Bronchus fibroblast of lung (primary cell): ENCODE measurements around the gene KRTAP9-4. TPM values are rescaled to one million over a fixed set of nuclear protein-coding genes. Genes with fewer than 3 reads are reported as not detected.

Experiments
- total RNA-seq: library from RNA; depleted of rRNA; stranded (reverse); fragments of >200 nt; gene quantifications from 2 replicates; pipeline ENCODE4 v1.2.3, GENCODE V29; 2015

Gene KRTAP9-4, protein sequence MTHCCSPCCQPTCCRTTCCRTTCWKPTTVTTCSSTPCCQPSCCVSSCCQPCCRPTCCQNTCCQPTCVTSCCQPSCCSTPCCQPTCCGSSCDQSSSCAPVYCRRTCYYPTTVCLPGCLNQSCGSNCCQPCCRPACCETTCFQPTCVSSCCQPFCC
- total RNA-seq = not detected in 2 replicates

GRCh38 chr17:41249637-41250240 lies at the start of gene KRTAP9-4:
Gene KRTAP9-4 (plus strand): TSS chr17:41249687. CDS start chr17:41249721, 34 bp downstream.

GRCh38 chr17:41226598-41227095 lies 22.8 kb upstream of the KRTAP9-4 start, which contains the start of gene KRTAP9-2:
Gene KRTAP9-2 (plus strand): TSS chr17:41226648. CDS start chr17:41226655, 7 bp downstream.

GRCh38 chr17:41232399-41233105 lies 16.9 kb upstream of the KRTAP9-4 start, which contains the start of gene KRTAP9-3:
Gene KRTAP9-3 (plus strand): TSS chr17:41232449. CDS start chr17:41232502, 53 bp downstream.

GRCh38 chr17:41237949-41238437 lies 11.5 kb upstream of the KRTAP9-4 start, which contains the start of gene KRTAP9-8:
Gene KRTAP9-8 (plus strand): TSS chr17:41237999. CDS start chr17:41238052, 53 bp downstream.

DNA sequence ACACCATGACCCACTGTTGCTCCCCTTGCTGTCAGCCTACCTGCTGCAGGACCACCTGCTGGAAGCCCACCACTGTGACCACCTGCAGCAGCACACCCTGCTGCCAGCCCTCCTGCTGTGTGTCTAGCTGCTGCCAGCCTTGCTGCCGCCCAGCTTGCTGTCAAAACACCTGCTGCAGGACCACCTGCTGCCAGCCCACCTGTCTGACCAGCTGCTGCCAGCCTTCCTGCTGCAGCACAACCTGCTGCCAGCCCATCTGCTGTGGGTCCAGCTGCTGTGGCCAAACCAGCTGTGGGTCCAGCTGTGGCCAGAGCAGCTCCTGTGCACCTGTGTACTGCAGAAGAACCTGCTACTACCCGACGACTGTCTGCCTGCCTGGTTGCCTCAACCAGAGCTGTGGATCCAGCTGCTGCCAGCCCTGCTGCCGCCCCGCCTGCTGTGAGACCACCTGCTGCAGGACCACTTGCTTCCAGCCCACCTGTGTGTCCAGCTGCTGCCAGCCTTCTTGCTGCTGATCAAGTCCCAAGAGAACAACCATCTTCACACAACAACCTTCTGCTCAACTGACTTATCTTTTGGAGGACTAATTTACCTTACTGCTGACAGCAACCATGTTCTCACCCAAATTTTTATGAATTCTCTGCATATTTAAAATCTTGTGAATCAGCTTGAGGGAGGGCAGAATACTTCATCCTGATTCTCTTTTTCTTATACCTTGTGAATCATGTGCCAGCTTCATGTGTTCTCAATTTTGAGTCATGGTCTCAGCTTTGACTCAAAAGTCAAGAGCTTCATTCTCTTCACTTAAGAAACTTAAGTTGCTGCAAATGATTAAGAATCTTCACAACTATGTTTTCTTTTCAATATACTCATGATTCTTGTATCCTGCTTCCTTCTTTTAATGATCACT lies 6.1 kb downstream of the KRTAP9-4 start, which contains the start of gene KRTAP9-9:
KRTAP9-9 (plus strand) TSS at position 4 of the 910 bp plus-strand sequence.

GRCh38 chr17:41265078-41265477 lies 15.6 kb downstream of the KRTAP9-4 start, which contains the start of gene KRTAP9-6:
Gene KRTAP9-6 (plus strand): TSS chr17:41265378. CDS start chr17:41265378, 0 bp downstream.

DNA sequence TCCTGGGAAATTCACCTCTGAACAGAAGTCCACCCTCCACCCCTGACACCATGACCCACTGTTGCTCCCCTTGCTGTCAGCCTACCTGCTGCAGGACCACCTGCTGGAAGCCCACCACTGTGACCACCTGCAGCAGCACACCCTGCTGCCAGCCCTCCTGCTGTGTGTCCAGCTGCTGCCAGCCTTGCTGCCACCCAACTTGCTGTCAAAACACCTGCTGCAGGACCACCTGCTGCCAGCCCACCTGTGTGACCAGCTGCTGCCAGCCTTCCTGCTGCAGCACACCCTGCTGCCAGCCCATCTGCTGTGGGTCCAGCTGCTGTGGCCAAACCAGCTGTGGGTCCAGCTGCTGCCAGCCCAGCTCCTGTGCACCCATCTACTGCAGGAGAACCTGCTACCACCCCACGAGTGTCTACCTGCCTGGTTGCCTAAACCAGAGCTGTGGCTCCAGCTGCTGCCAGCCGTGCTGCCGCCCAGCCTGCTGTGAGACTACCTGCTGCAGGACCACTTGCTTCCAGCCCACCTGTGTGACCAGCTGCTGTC lies 26.2 kb downstream of the KRTAP9-4 start, which contains the start of gene KRTAP9-7:
KRTAP9-7 (plus strand) TSS at position 51 of the 543 bp plus-strand sequence; CDS start at position 51, 0 bp downstream.

Other genes starting within 250 kb of the KRTAP9-4 start
- not detected in 2 replicates for gene KRTAP3-2, start 249.8 kb upstream of the KRTAP9-4 start, total RNA-seq
- gene KRTAP3-1, start 240.6 kb upstream of the KRTAP9-4 start, total RNA-seq = not detected in 2 replicates
- gene KRTAP1-5, start 222.5 kb upstream of the KRTAP9-4 start, total RNA-seq = 0.50 and 0.59 TPM in 2 replicates
- gene KRTAP1-4, start 219.5 kb upstream of the KRTAP9-4 start, total RNA-seq = not detected in 2 replicates
- not detected in 2 replicates for gene KRTAP1-3, start 214.8 kb upstream of the KRTAP9-4 start, total RNA-seq
- gene KRTAP1-1, start 208.2 kb upstream of the KRTAP9-4 start, total RNA-seq = not detected in 2 replicates
- gene KRTAP2-1, start 202.4 kb upstream of the KRTAP9-4 start, total RNA-seq = not detected in 2 replicates
- gene KRTAP2-2, start 194.5 kb upstream of the KRTAP9-4 start, total RNA-seq = not detected in 2 replicates
- gene KRTAP2-3, start 189.6 kb upstream of the KRTAP9-4 start, total RNA-seq = not detected in 2 replicates
- gene KRTAP2-4, start 183.8 kb upstream of the KRTAP9-4 start, total RNA-seq = not detected in 2 replicates
- gene KRTAP4-7, start 165.5 kb upstream of the KRTAP9-4 start, total RNA-seq = not detected in 2 replicates
- not detected in 2 replicates for gene KRTAP4-8, start 151.5 kb upstream of the KRTAP9-4 start, total RNA-seq
- not detected in 2 replicates for gene KRTAP4-16, start 147.5 kb upstream of the KRTAP9-4 start, total RNA-seq
- gene KRTAP4-9, start 144.3 kb upstream of the KRTAP9-4 start, total RNA-seq = not detected in 2 replicates
- not detected in 2 replicates for gene KRTAP4-11, start 131.3 kb upstream of the KRTAP9-4 start, total RNA-seq
- not detected in 2 replicates for gene KRTAP4-12, start 125.5 kb upstream of the KRTAP9-4 start, total RNA-seq
- gene KRTAP4-6, start 109.1 kb upstream of the KRTAP9-4 start, total RNA-seq = not detected in 2 replicates
- gene KRTAP4-5, start 99.9 kb upstream of the KRTAP9-4 start, total RNA-seq = not detected in 2 replicates
- not detected in 2 replicates for gene KRTAP4-4, start 88.9 kb upstream of the KRTAP9-4 start, total RNA-seq
- gene KRTAP4-3, start 81.5 kb upstream of the KRTAP9-4 start, total RNA-seq = not detected in 2 replicates
- not detected in 2 replicates for gene KRTAP4-2, start 71.5 kb upstream of the KRTAP9-4 start, total RNA-seq
- not detected in 2 replicates for gene KRTAP4-1, start 64.8 kb upstream of the KRTAP9-4 start, total RNA-seq
- not detected in 2 replicates for gene KRTAP9-1, start 59.8 kb upstream of the KRTAP9-4 start, total RNA-seq
- not detected in 2 replicates for gene KRTAP9-2, start 23.0 kb upstream of the KRTAP9-4 start, total RNA-seq
- gene KRTAP9-3, start 17.2 kb upstream of the KRTAP9-4 start, total RNA-seq = not detected in 2 replicates
- gene KRTAP9-8, start 11.7 kb upstream of the KRTAP9-4 start, total RNA-seq = not detected in 2 replicates
- gene KRTAP9-9, start 5.7 kb downstream of the KRTAP9-4 start, total RNA-seq = not detected in 2 replicates
- gene KRTAP9-6, start 15.7 kb downstream of the KRTAP9-4 start, total RNA-seq = not detected in 2 replicates
- not detected in 2 replicates for gene KRTAP9-7, start 26.0 kb downstream of the KRTAP9-4 start, total RNA-seq
- gene KRTAP29-1, start 53.2 kb downstream of the KRTAP9-4 start, total RNA-seq = not detected in 2 replicates
- not detected in 2 replicates for gene KRTAP16-1, start 59.6 kb downstream of the KRTAP9-4 start, total RNA-seq
- gene KRTAP17-1, start 66.0 kb downstream of the KRTAP9-4 start, total RNA-seq = not detected in 2 replicates
- not detected in 2 replicates for gene KRT33A, start 101.1 kb downstream of the KRTAP9-4 start, total RNA-seq
- gene KRT33B, start 120.1 kb downstream of the KRTAP9-4 start, total RNA-seq = not detected in 2 replicates
- 0.89 and 1.0 TPM in 2 replicates for gene KRT34, start 132.6 kb downstream of the KRTAP9-4 start, total RNA-seq
- gene KRT31, start 147.9 kb downstream of the KRTAP9-4 start, total RNA-seq = not detected in 2 replicates
- not detected in 2 replicates for gene KRT37, start 174.9 kb downstream of the KRTAP9-4 start, total RNA-seq
- not detected in 2 replicates for gene KRT38, start 191.3 kb downstream of the KRTAP9-4 start, total RNA-seq
- not detected in 2 replicates for gene KRT32, start 217.7 kb downstream of the KRTAP9-4 start, total RNA-seq
- gene KRT35, start 231.5 kb downstream of the KRTAP9-4 start, total RNA-seq = not detected in 2 replicates
- not detected in 2 replicates for gene KRT36, start 240.2 kb downstream of the KRTAP9-4 start, total RNA-seq